ENCODE results near the gene CELSR2. TPM values are rescaled to one million over a fixed set of nuclear protein-coding genes. Genes with fewer than 3 reads are reported as not detected.

Gene CELSR2
- total and polyA plus RNA-seq, 12 donors = 0.93 to 10.6 (median 6.2) TPM

- H3K4me3 ChIP-seq = no peak overlapping the region
- H3K36me3 ChIP-seq = peaks cover 6 to 98% (median 77%) of the 10 kb centered on the region in 9 donors
- intact Hi-C loops (cut with DNase I) = no loop called here
- H3K4me1 ChIP-seq = no peaks in the 10 kb centered on the region
- no peak for TF ChIP-seq CTCF (IDR thresholded peaks at IDR 0.05)
- no peaks in the 10 kb centered on the region for H3K27me3 ChIP-seq
- ATAC-seq = no peak
- H3K27ac ChIP-seq = no peak overlapping the region
- H3K9me3 ChIP-seq = no peaks in the 10 kb centered on the region
- DNase-seq = no peak
- 74 to 82% methylated on average over 3 of the region's 3 CpGs for WGBS, 2 donors
Observed at GRCh38 chr1:109231066-109231465, 18.3 kb upstream of the CELSR2 start.

DNA sequence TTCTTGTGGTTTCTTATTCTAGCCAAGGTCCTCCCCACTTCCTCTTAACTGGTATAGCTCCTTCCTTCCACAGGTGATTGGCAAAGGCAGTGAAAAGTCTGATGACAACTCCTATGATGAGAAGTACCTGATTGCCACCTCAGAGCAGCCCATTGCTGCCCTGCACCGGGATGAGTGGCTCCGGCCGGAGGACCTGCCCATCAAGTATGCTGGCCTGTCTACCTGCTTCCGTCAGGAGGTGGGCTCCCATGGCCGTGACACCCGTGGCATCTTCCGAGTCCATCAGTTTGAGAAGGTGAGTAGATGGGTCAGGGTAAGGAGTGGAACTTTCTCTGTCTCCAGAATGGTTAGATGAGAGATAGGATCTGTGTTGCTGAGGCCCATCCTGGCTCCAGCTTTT is 14.2 kb upstream of the CELSR2 start:
- H3K9me3 ChIP-seq = no peaks in the 10 kb centered on the region
- WGBS, 2 donors = 96 to 98% methylated on average over 7 of the region's 7 CpGs
- intact Hi-C loops (cut with DNase I) = no loop called here
- peaks cover 12 to 98% (median 77%) of the 10 kb centered on the region in 9 donors for H3K36me3 ChIP-seq
- H3K27ac ChIP-seq = no peak overlapping the region
- peaks cover 0 to 5% (median under 1%) of the 10 kb centered on the region in 9 donors for H3K4me1 ChIP-seq
- no peak overlapping the region for H3K4me3 ChIP-seq
- ATAC-seq = no peak
- DNase-seq = no peak
- H3K27me3 ChIP-seq = no peaks in the 10 kb centered on the region
- TF ChIP-seq CTCF (IDR thresholded peaks at IDR 0.05) = no peak

GRCh38 chr1:109237512-109237911 is 11.8 kb upstream of the CELSR2 start:
- Histone ChIP-seq H3K4me3 (no peak overlapping the region), H3K27me3 (peaks cover 0 to 12% (median 0%) of the 10 kb centered on the region in 7 donors), H3K27ac (no peak overlapping the region), H3K9me3 (no peaks in the 10 kb centered on the region), H3K4me1 (peaks cover 8 to 27% (median 21%) of the 10 kb centered on the region in 9 donors), H3K36me3 (peaks cover 9 to 74% (median 53%) of the 10 kb centered on the region in 9 donors)
- 92 to 95% methylated on average over 3 of the region's 3 CpGs for WGBS, 2 donors
- DNase-seq (no peak), ATAC-seq (no peak)
- intact Hi-C loops (cut with DNase I) = no loop called here
- no peak for TF ChIP-seq CTCF (IDR thresholded peaks at IDR 0.05)

DNA sequence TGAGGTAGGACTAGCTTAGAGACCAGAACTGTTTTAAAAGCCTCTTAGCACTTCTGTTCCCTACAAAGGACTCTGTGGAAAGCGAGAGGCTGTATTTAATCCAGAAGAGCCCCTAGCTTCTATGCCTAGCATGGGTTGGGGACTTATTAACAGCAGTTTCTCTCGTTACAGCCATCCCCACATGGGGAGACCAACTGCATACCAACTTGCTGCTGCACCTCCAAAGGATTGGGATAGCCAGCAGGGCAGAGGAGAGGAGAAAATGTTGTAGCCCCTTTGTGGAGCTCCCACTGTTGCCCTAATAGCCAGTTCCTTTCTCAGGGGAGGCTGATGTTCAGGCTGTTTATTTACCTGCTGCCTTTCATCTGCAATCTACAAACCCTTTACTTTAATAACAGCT is 11.0 kb upstream of the CELSR2 start:
- intact Hi-C loops (cut with DNase I) = no loop called here
- ATAC-seq (no peak), DNase-seq (no peak)
- peaks cover 8 to 30% (median 21%) of the 10 kb centered on the region in 9 donors for H3K4me1 ChIP-seq
- H3K9me3 ChIP-seq = no peaks in the 10 kb centered on the region
- 89 to 91% methylated on average over 2 of the region's 2 CpGs for WGBS, 2 donors
- peaks cover 0 to 14% (median 0%) of the 10 kb centered on the region in 7 donors for H3K27me3 ChIP-seq
- H3K27ac ChIP-seq = no peak overlapping the region
- H3K36me3 ChIP-seq = peaks cover 9 to 65% (median 44%) of the 10 kb centered on the region in 9 donors
- TF ChIP-seq CTCF (IDR thresholded peaks at IDR 0.05) = no peak
- H3K4me3 ChIP-seq = no peak overlapping the region
